LHCN-M2 (cell line): ENCODE results near the gene ERP27. TPM values are rescaled to one million over a fixed set of nuclear protein-coding genes. Genes with fewer than 3 reads are reported as not detected.

Source experiments
- DNase-seq: peaks from one replicate; pipeline ENCODE4 v3.0.0-alpha.2; 2012; ENCODE audit warnings: low read depth
- polyA plus RNA-seq: library from polyadenylated mRNA; unstranded; fragments of >200 nt; gene quantifications from one replicate; pipeline ENCODE4 v1.2.1, GENCODE V29; 2012; ENCODE audit warnings: missing spikeins
- total RNA-seq: library from RNA; depleted of rRNA; stranded (reverse); fragments of >200 nt; gene quantifications from 2 replicates; pipeline ENCODE4 v1.2.3, GENCODE V29; 2014; rRNA removed

Gene ERP27
- total RNA-seq: not detected in 2 replicates
- polyA plus RNA-seq: not detected

- DNase-seq: no peak
These were observed at the start of gene ERP27 for GRCh38 chr12:14938301-14938700. Gene ERP27 (minus strand): TSS chr12:14938537. CDS start chr12:14938508, 29 bp downstream.

GRCh38 chr12:14988035-14988434 lies 49.7 kb upstream of the ERP27 start:
- DNase-seq: no peak

- no peak for DNase-seq
These were observed 48.1 kb upstream of the ERP27 start for GRCh38 chr12:14986449-14986848.

- DNase-seq: no peak
These were observed 46.5 kb upstream of the ERP27 start for GRCh38 chr12:14984766-14985285.

DNA sequence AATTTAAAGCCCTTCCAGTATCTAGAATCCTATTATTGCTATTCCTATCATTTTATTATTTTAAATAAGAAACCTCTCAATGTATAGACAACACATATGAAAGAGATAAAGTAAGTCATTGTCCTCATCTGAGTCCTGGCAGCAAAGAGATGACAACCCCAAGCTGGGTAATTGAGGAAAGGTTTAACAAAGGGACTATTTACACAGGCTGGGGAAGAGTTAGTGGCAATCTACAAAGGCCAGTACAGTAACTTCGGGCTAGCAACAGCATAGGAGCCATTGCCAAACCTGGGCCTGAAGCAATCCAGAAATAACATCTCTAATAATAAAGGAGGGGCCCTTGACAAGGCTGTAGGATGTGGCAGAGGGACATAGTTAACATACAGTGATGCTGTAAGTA lies 45.7 kb upstream of the ERP27 start:
- DNase-seq: no peak

DNA sequence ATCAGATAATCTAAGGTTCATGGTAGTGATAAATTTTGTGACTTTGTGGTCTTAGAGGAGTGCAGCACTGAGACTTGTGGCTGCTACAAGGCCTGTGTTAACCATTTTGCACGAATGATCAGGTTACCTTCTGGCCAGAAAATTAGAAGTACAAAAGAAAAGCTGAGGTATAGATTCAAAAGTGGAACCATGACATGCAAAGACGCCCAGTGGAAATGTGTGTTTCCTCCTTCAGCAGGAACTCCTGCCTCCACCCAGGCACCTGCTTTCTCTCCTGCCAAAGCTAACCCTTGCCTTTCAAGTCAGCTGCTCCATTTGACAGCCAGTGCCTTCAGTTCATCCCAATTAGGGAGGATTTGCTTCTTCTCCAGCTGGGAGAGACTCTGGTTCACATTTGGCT lies 44.7 kb upstream of the ERP27 start:
- DNase-seq: no peak

GRCh38 chr12:14982562-14982961 lies 44.2 kb upstream of the ERP27 start:
- DNase-seq: no peak

DNA sequence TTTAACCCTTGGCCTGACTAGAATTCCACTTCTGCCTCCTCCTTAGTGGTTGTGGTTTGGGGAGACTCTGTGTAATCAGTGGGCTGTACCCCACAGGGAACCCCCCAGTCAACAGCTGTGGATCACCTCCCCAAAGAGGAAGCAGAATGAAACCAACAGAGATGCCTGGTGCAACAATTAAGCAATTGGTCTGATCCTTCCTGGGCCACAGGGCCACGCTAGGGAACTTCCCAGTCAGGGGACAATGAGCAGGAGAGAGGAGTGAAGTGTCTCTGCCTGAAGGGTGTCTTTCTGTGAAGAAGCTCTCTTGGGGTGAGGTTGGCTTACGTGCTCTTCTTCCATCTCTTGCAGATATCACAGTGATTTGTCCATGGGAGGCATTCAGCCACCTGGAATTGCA lies 42.7 kb upstream of the ERP27 start:
- DNase-seq: no peak

DNA sequence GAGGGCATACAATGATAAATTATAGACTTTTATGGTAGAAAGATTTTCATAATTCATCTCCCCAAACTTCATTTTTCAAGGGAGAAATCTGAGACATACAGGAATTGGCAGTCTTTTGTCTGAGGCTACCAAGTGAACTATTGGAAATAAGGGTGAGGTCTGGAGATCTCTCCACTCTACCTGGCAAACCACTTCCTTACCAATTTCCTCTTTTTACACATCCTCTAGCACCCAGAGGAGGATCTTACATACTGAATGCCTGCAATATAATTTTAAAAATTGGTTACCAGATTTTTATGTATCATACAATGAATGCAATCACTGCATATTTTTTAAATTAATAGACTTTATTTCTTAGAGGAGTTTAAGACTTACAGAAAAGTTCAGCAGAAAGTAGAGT lies 41.1 kb upstream of the ERP27 start:
- DNase-seq: no peak

DNA sequence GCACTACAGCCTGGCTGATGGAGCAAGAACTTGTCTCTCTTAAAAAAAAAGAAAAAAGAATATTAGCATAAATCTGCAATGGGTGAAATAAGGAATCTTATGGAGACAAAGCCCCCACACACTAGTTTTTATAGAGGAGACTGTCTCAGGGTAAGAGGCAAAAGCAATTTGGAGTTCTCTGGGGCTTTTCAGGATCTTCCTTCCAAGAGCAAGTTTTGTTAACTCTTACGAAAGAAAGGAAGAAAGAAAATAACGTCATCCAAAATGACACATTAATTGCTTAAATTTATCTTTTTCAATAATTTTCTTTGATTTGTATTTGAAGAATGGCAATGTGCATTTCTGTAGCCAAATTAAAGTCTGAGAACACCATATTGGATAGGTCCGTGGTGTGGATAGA lies 38.3 kb upstream of the ERP27 start:
- no peak for DNase-seq

GRCh38 chr12:14975457-14975856 lies 37.1 kb upstream of the ERP27 start:
- DNase-seq: no peak

GRCh38 chr12:14974633-14975032 lies 36.3 kb upstream of the ERP27 start:
- no peak for DNase-seq

DNA sequence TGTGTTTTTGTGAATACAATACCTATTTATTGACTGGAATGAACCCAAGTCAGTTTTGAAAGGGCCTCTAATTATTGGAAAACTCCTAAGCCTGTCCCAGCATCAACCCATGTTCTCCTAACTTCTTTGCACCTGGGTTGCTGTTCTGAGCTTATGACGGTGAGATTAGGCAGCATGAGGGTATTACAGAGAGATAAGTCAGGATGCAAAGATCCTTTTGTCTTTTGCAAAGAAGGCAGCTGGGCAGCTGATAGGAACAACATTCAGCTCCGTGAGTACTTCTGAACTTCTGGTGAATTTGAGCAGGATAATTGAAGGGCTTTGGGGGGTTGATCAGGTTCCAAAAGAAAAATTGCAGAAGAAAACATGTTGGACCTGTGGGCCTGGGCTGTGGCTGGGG lies 34.5 kb upstream of the ERP27 start, which contains the start of gene PDE6H:
Gene PDE6H (plus strand): TSS at position 227 of the 400 bp plus-strand sequence. CDS start 4,971 bp downstream, outside the sequence.
- no peak for DNase-seq

- no peak for DNase-seq
These were observed 32.1 kb upstream of the ERP27 start for GRCh38 chr12:14970473-14970872.

DNA sequence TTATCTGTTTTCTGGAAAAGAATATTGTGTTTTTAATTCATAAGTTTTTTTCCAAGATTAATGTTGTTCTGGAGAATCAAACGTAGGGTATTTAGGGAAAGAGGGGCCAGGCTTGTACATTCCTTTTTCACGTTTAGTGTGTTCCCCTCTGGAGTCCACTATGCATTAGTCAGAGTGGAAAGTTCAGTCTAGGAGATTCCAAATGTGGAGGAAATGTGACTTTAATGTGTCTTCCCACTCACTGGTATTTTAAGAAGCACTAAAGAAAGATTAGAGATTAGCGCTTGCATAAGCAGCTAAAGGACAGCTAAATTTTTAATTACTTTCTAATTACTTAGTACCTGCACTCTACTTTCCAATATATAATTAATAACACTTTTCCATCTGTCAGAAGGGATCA lies 30.1 kb upstream of the ERP27 start:
- DNase-seq: no peak

- DNase-seq: no peak
These were observed 26.9 kb upstream of the ERP27 start for GRCh38 chr12:14965221-14965620.

DNA sequence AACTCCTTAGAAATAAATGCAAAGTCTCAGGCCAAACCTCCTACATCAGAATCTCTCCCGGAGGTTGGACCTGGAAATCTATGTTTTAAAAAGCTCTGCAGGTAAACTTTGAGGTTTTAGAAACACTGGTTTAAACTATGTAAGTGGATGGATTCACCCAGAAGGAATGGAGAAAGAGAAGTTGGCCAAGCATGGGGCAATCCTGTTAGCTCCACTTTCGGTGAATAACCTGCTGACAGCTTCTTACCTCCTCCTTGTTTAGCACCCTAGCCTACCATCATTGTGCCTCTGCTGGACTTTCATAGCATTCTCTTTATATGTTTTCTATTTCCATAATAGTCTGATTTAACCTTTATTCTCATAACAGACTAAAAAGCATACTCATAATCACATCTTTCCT lies 26.1 kb upstream of the ERP27 start:
- DNase-seq: no peak

DNA sequence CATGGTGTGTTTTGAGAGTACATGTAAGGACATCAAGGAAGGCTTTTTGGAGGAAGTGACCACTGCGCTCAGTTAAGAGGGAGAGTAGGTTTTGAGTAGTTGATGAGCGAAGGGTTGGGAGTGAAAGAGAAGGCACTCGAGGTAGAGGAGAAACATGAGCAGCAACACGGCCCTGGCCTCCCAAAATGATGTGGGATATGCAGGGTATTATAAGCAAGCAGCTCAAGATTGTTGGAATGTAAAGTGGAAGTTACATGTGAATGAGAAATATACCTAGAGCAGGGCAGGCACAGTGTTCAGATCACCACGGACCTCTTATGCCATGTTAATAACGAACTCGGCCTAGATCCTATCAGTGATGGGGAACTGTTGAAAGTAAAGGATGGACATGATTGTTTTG lies 25.2 kb upstream of the ERP27 start:
- DNase-seq: no peak

- DNase-seq: no peak
These were observed 24.5 kb upstream of the ERP27 start for GRCh38 chr12:14962797-14963196.

DNA sequence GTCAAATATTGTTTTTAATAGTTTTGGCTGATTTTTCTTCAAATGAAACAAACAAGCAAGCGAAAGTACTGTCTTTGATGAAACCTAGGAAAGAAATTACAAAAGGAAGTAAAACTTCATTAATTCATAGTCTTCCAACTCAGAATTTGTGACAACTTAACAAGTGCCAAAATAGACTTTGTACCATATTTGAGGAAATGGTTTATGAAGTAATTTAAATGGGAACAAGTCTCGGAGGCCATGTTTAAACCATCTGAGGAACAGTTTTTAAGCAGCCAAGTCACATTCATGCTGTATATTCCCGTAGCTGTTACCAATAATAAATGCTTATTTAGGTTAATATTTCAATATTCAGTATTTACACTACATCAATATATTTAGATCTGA lies 23.8 kb upstream of the ERP27 start:
- DNase-seq: no peak

DNA sequence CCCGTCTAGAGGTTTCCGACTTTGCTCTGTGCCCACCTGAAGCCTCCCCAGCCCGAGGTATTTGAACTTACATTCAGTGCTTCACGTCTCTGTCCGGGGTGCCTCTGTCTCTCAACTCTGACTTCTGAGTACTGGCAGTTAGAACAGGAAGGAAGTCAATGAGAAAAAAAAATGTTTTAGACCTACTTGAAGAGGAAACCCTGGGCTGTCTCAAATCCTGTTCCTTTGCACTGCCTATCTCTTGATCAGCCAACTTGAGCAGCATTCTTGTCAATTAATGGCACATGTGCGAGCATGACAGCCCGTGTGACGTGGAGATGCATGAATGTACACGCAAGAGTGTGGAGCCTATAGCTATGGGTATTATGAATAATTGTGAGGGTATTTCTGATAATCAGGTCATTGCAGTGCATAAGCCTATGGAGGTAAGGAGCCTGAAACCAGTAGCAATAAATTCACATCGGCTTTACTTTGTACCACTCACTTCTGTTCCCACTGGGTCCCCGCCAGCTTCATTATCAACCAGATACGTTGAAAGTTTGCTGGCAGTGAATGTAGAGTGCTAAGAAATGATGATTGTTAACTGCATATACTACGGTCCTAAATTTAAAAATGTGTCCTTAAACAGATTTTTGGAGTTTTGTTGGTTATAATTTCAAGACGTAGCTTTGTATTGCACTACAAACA lies 23.3 kb upstream of the ERP27 start, which contains the start of gene ARHGDIB:
Gene ARHGDIB (minus strand): TSS at position 136 of the 687 bp plus-strand sequence. CDS start 10,889 bp downstream, outside the sequence.
- DNase-seq: no peak

GRCh38 chr12:14960548-14961465 lies 22.5 kb upstream of the ERP27 start:
- DNase-seq: no peak
